T follicular helper cell (primary cell): Measurements from ENCODE around the gene CAND2.
"Not testable (repeated sequence)": the region's sequence is repeated elsewhere in the genome, so short reads cannot be mapped to it uniquely, and the experiment has no call there.

ENCODE experiments used
- DNase-seq: peaks from one replicate; pipeline ENCODE4 v3.0.0-alpha.2; 2020; ENCODE audit warnings: low read depth

The CAND2 gene

GRCh38 chr3:12771236-12771635 is 25.2 kb upstream of the CAND2 start:
- no peak for DNase-seq

- no peak for DNase-seq
Measured at GRCh38 chr3:12772462-12772861, 24.0 kb upstream of the CAND2 start.

- DNase-seq = no peak
Measured at GRCh38 chr3:12773030-12773709, 23.3 kb upstream of the CAND2 start.

GRCh38 chr3:12773710-12774086 is 22.8 kb upstream of the CAND2 start:
- DNase-seq = no peak

- no peak for DNase-seq
Measured at GRCh38 chr3:12774619-12775018, 21.9 kb upstream of the CAND2 start.

- DNase-seq = no peak
Measured at GRCh38 chr3:12775226-12775625, 21.3 kb upstream of the CAND2 start.

GRCh38 chr3:12775970-12776369 is 20.5 kb upstream of the CAND2 start:
- DNase-seq = not testable (repeated sequence)

- DNase-seq = no peak
Measured at GRCh38 chr3:12777171-12777570, 19.3 kb upstream of the CAND2 start.

- no peak for DNase-seq
Measured at GRCh38 chr3:12780751-12781150, 15.7 kb upstream of the CAND2 start.

- DNase-seq = no peak
Measured at GRCh38 chr3:12782172-12782815, 14.2 kb upstream of the CAND2 start.

- DNase-seq = no peak
Measured at GRCh38 chr3:12785096-12785495, 11.4 kb upstream of the CAND2 start.

- peak; percentile 37 for DNase-seq
Measured at GRCh38 chr3:12787346-12787745, 9.1 kb upstream of the CAND2 start.

- not testable (repeated sequence) for DNase-seq
Measured at GRCh38 chr3:12787967-12788690, 8.4 kb upstream of the CAND2 start.

GRCh38 chr3:12791430-12791829 is 5.0 kb upstream of the CAND2 start:
- DNase-seq = no peak

GRCh38 chr3:12793701-12794100 is 2.8 kb upstream of the CAND2 start:
- no peak for DNase-seq

- no peak for DNase-seq
Measured at GRCh38 chr3:12797124-12797891, 828 bp downstream of the CAND2 start.

- DNase-seq = no peak
Measured at GRCh38 chr3:12797892-12798558, 1.5 kb downstream of the CAND2 start.

- DNase-seq = no peak
Measured at GRCh38 chr3:12798559-12799179, 2.2 kb downstream of the CAND2 start.

- no peak for DNase-seq
Measured at GRCh38 chr3:12799525-12800440, 3.3 kb downstream of the CAND2 start.

GRCh38 chr3:12803371-12803770 is 6.9 kb downstream of the CAND2 start:
- no peak for DNase-seq
